Right renal pelvis (tissue), 4 donors: ENCODE measurements around the gene KIF1A. TPM values are rescaled to one million over a fixed set of nuclear protein-coding genes. Genes with fewer than 3 reads are reported as not detected.
"Not testable (repeated sequence)": the region's sequence is repeated elsewhere in the genome, so short reads cannot be mapped to it uniquely, and the experiment has no call there.

Source experiments
- DNase-seq, 4 donors: peaks; one replicate each; pipeline ENCODE4 v3.0.0-alpha.2; 2013; ENCODE audit warnings: low read depth in 4 of 4, low spot score in 3 of 4, missing footprints in 1 of 4
- polyA plus RNA-seq, 4 donors: library from polyadenylated mRNA; unstranded; fragments of 120-200 nt; gene quantifications; one replicate each; pipeline ENCODE4 v1.2.1, GENCODE V29; 2013; ENCODE audit not compliant: insufficient read length in 4 of 4

KIF1A gene
- polyA plus RNA-seq, 4 donors, result 9.8 to 13.9 (median 11.5) TPM

- DNase-seq, result no peak
Measured at GRCh38 chr2:240708457-240708856, 111.6 kb downstream of the KIF1A start.

DNA sequence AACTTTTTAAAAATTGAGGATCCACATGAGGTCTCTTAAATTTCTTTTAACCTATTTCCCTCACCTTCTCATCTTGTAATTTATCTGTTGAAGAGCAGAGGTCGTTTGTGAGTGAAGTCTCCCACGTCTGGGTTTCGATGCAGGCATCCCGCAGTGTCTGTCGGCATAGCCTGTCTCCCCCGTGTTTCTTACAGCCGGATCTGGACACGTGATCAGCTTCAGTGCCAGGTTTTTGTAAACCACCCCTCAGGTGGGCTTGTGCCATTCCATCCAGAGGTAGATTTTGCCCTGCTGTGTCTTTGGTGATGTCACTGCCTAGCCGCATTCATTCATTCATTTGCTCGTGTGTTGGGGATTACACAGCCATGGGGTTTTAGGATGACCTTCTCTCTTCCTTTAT, 112.2 kb downstream of the KIF1A start:
- DNase-seq, result no peak

- no peak for DNase-seq
Measured at GRCh38 chr2:240707043-240707756, 112.8 kb downstream of the KIF1A start.

GRCh38 chr2:240705204-240705791, 114.7 kb downstream of the KIF1A start:
- DNase-seq, result no peak

DNA sequence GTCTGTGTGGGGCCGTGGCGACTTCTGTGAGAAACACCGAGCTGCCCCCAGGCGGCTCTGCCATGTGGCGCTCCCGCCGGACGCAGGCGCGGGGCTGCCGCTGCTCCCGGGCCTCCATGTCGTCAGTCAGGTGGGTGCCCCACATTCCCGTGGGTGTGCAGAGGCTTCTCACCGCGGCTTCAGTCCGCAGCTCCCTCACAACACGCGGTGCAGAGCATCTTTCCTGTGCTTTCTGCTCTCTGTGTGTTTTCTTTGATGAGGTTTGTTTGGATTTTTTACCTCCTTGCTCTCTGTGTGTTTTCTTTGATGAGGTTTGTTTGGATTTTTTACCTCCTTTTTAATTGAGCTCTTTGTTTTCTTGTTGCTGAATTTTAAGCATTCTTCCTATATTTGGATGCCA, 115.4 kb downstream of the KIF1A start:
- DNase-seq, result no peak

DNA sequence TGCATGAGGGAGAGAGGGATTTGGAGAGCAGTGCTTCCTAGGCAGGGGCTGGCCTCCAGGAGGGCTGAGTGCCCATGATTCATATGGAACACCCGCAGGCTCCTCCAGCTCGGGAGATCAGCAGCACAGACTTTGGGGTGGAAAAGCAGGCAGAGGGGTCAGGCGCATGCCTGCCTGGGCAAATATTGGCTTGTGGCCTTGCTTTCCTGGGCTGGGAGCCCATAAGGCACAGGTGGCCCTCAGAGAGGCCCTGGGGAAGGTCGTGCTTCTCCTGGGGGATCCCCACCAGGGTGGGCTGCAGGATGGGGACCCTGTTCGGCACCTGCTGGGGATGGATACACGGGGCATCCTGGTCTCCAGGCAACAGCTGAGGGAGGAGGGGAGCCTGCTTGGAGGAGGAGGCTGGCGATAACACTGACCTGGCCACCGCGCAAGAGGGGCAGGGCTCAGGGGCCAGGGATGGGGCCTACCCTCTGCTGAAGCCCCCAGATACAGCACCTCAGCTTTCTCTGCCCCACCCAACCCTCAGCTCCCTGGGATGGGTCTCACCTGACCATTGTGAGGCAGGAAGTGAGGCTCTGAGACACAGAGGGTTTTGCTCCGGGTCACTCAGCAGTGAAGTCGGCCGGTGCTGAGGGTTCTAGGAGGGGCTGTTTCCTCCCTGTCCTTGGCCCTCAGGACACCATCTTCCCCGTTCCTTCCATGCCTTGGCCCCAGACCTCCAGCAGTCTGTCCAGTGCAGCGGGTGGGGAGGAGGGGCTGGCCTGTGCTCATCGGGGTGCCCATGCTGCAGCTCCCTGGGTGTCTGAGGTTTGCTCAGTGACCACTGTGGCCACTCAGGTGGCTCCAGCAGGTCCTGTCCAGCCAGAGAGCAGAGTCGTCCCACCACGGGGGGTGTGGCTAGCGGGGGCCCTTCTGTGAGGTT, 116.3 kb downstream of the KIF1A start:
- no peak for DNase-seq

DNA sequence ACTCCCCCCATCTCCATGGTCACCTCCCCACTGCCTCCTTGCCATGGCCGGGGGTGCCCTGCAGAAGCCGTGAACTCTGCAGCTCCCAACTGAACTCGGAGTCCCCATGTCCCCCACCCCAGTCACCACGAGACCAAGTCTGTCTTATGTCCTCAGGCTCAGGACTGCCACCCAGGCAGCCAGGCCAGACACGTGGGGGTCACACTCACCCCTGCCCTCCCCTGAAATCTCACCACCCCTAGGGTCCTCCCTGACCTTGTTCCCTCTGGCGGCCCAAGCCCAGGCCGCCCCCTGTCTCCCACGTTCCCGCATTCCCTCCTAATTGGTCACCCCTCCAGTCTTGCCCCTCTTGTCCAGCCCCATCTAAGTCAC, 117.4 kb downstream of the KIF1A start:
- DNase-seq, result no peak

DNA sequence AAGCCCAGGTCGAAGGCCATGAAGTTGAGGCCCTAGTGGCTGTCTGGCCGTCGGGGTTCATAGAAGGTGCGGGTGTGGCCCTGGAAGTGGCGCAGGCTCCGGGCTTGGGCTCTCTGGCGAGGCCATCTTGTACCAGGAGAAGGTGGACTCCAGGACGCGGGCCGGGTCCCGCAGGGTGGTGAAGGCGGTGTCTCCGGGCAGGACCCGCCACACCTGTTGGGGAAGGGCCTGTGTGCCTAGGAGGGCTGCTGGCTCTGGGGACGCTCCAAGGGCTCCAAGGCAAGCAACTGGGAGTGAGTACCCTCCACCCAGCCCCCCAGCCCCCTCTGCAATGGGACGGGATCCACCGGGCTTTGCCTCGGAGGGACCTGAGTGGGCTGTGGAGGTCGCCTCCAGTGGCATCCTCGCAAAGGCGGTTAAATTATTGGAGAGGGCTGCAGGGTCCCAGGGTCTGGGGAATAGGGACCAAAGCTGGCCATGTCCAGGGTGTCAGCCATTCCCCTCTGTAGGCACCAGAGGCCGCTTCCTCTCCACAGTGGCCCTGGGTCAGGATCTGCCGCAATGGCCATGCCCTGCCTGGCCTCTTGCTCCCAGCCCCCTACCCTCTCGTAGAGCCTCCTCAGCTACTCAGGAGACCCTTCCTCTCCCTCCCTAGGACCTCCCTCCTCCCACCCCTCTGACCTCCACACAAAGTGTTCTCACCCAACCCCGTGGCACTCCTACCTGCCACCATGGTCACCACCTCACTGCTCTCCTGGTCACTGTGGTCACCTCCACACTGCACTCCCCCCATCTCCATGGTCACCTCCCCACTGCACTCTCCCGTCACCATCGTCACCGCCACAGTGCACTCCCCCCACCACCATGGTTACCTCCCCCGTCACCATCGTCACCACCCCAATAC, 118.0 kb downstream of the KIF1A start:
- no peak for DNase-seq

DNA sequence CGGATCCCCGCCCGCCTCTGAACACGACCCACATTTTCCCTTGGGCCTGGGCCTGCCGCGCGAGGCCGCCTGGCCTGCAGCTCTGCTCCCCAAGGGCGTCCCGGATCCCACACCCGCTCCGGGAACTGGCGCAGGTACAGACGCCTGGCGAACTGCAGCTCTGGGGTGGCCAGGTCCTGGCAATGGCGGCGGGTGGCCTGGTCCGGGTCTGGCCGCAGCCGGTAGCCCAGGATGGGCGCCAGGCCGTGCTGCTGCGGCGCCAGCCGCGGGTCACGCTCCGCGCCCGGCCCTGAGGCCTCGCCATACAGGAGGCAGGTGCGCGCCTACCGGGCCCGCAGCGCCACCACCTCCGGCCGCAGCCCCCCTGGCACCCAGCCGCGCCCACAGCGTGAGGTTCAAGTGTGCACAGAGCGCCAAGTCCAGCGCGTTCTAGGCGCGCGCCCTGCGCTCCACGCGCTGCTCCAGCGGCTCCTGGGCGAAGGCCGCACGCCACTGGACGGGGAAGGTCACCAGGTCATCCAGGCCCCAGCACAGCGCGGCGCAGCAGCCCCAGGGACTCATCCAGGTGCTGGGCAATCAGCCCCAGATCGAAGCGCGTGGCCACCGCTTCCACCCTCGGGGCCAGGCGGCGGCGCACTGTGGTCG, 118.8 kb downstream of the KIF1A start:
- DNase-seq, result no peak

GRCh38 chr2:240700616-240701015, 119.4 kb downstream of the KIF1A start:
- not testable (repeated sequence) for DNase-seq

GRCh38 chr2:240699835-240700234, 120.2 kb downstream of the KIF1A start:
- DNase-seq, result not testable (repeated sequence)

DNA sequence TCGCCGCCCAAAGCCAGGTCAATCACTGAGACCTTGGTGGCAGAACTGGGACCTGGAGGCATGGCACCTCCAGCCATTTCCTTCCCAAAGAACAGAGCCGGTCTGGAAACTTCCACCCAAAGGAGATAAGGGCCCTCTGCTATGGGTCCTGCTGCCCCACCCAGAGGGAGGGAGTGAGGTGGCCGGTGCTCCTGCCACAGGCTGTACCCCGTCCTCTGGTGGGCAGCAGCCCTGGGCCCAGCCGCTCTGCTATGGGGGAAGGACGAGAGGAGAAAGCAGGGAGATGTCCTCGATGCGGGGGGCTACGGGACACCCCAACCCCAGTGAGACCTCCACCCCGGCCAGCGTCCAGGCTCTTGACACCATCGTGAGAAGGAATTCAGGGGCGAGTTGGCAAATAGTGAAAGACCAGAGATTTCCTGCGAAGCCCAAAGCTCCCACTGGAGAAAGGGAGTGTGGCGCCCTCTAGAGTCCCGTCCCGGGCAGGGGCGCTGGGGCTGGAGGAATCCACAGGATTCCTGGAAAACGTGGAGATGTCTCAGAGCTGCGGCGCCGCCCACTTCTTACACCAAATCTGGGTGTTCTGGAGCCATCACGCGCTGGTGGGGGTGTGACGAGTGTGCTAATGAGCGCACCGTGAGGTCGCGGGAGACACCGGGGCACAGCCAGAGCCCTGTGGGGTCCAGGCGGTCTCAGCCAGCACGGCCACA, 121.0 kb downstream of the KIF1A start:
- not testable (repeated sequence) for DNase-seq

DNA sequence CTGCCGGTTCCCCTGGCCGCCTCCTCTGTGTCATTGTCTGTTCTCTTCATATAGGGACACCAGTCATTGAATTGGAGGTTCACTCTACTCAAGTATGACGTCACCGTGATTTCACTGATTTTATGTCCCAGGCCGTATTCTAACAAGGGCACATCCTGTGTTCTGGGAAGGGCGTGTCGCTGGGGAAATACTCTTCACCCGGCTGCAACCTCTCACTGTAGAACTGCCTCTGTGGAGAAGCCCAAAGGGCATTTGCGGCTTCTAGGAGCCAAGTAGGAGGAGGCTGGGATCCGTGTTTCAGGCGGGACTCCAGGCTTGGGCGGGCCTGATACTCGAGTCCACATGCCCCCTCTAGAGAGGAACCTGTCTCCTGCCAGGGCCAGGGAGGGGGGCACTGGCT, 123.5 kb downstream of the KIF1A start:
- not testable (repeated sequence) for DNase-seq

GRCh38 chr2:240695593-240695992, 124.4 kb downstream of the KIF1A start:
- DNase-seq, result not testable (repeated sequence)

DNA sequence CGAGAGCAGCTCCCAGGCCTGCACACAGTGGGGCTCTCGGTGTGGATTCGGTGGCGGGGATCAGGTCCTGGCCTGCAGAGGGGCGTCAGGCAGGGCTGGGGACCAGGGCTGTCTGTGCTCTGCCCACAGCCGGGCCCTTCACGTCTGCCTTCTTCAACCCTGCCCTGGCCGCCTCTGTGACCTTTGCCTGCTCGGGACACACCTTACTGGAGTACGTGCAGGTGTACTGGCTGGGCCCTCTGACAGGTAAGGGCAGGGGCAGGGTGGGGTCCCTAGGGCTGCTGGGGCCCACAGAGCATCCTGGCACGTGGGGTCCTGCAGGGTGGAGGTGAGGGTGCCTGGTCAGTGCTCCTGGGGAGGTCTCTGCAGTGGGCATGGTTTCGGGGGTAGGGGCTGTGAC, 125.7 kb downstream of the KIF1A start:
- not testable (repeated sequence) for DNase-seq

DNA sequence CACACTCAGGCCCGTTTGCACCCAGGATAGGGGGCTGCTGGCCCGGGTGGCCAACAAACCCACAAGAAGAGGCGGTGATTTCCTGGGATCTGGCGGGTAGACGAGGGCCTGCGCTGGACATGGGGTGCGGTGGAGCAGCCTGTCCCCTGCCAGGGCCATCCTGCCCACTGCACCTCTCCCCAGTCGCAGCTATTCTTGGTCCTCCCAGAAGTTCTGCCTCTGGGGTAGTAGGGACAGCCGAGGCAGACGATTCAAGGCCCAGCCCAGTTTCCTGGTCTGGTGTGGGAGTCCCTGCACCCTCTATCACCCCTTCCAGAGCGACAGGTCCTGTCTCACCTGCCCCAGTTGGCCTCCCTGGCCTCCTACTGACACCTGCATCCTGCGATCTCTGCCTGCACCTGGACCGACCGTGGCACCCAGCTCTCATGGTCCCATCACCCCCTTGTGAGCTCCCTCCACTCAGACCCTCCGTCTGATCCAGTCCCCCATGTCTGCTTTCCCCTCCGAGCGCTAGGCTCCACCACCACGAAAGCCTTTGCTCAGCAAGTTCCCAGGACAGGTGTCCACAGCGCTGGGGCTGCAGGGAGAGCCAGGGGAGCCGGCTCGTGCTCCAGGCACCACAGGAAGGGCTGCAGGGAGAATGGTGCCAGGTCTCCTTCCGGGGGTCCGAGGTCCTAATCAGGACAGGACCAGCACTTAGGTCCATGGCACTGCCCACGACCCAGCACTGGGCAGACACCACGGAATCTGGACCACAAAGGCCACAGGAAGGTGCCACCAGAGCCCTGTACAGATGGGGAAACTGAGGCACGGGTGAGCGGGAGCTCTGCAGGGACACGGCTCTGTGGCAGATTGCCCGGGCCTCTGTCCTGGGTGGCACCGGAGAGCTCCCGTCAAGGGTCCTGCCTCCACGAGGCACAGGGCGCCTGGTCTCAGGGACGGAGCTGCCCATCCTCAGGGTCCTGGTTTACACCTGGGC, 127.1 kb downstream of the KIF1A start:
- DNase-seq, result not testable (repeated sequence)

DNA sequence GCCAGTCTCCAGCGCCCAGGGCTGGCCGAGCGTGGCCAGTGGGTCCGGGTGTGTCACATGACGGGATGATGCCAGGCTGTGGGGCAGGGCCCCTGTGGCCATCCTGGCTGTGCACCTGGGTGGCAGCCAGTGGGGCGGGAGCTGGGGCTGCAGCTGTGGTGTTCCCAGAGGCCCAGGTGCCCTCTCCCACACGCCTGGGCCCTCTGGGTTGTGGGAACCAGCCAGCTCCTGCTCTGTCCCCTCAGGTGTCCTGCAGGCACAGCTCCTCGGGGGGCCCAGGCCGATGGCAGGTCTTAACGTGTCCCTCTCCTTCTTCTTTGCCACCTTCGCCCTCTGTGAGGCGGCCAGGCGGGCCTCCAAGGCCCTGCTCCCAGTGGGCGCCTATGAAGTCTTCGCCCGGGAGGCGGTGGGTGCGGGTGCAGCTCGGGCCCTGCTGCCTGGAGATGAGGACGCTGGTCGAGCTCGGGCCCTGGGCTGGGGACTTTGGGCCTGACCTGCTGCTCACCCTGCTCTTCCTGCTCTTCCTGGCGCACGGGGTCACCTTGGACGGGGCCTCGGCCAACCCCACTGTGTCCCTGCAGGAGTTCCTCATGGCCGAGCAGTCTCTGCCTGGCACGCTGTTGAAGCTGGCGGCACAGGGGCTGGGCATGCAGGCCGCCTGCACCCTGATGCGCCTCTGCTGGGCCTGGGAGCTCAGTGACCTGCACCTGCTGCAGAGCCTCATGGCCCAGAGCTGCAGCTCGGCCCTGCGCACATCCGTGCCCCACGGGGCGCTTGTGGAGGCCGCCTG, 128.2 kb downstream of the KIF1A start, which contains the start of gene AQP12A:
Gene AQP12A (plus strand): TSS at position 236 of the 790 bp plus-strand sequence. CDS start 48 bp downstream, at position 284.
- DNase-seq, result not testable (repeated sequence)
